GM19455 (cell line): ENCODE data around the gene RBL2.

ENCODE experiments used
- ATAC-seq: cut with Tn5 transposase; IDR thresholded peaks from one replicate; pipeline ENCODE4 v1.9.1; 2021; ENCODE audit not compliant: unreplicated experiment

The RBL2 gene

DNA sequence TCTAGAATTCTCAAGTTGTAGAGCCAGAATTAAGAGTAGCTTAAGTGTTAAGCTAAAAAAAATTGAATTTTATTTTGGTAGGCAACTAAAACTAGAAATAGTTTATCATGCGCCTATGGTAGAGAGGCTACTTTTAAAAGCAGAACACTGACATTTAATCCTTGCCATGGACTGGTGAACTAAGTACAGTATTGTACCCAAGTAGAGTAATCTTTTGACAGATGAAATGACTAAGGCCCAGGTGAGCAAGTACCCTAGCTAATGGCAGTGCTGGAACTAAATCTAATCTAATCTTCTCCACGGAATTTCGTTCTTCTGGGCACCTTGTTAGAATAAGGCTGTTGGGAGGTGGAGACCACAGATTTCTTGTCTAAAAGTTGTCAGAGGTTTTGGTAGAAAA lies 11.8 kb downstream of the RBL2 start:
- ATAC-seq = no peak

DNA sequence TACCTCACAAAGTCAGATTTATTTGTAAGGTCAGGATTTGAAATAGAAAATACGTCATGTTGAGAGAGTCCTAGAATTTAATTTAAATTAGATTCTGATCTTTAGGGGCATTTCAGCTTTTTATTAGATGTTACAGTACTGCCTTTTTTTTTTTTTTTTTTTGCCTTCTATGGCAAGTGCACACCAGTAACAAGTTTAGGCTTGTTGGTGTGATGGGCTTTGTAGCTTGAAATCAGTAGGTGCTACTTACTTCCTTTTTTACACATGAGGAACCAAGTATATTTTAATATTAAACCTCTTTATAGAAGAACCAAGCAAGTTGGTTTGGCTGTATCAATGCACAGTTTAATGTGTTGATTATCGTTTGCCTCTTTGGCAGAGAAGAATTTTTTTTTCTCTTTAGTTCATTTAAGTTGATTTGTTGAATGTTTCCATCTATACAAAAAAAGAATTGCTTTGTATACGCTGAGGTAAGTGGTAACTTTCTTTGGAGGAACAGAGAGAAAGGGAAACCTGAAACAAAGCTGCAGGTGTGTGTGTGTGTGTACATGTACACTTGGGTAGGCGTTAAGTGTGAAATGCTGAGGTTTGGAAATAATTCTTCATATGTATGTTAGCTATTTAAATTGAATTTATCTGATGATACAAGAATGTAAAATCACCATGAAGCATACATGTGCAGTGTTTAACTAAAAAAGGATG lies 15.7 kb downstream of the RBL2 start:
- no peak for ATAC-seq

DNA sequence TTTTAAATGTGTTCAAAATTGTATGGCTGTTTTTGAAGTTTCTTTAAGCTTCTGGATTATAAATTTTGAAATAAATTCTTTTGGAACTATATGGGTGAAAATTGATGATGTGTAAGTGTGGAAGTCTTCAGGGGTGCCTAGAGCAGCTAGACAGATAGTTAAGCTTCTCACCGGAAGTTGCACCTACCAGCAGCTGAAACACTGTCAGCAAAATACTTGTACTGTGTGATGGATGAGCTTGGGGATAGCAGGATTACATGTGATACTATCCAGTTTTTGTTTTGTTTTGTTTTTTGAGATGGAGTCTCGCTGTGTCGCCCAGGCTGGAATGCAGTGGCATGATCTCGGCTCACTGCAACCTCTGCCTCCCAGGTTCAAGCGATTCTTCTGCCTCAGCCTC lies 19.7 kb downstream of the RBL2 start:
- no peak for ATAC-seq

DNA sequence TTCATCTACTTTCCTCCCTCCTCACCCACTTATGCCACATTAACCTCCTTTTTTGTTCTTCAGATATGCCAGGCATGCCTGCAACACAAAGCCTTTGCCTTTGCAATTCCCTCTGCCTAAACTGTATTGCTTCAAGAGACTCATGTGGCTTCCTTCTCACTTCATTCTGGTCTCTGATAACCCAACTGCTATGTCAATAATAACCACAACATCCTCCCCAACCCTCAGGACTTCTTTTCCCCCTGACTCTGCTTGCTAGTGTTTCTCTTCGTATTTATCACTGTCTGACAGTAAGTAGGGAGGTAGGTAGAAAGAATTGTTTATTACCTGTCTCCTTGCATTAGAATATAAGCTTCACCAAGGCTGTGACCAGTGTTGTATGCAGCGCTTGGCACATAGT lies 22.4 kb downstream of the RBL2 start:
- ATAC-seq = no peak

DNA sequence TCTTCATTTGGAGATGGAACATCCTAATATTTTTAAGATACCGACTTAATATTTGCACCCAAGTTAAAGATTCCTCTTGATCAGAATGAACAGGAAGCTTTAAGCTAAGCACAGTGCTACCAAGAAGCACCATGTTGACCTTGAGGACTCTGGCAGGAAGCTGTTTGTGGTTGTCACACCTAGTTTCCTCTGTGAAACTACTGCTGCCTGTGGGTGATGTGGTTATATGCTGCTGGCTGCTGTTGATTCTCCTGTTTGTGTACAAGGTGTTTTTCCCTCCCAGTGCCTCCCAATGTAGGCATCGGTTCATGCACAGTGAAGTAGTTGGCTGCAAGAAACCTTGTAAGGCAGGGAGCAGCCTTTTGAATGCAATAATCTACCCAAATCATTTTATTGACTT lies 23.4 kb downstream of the RBL2 start:
- ATAC-seq = peak; percentile 100

DNA sequence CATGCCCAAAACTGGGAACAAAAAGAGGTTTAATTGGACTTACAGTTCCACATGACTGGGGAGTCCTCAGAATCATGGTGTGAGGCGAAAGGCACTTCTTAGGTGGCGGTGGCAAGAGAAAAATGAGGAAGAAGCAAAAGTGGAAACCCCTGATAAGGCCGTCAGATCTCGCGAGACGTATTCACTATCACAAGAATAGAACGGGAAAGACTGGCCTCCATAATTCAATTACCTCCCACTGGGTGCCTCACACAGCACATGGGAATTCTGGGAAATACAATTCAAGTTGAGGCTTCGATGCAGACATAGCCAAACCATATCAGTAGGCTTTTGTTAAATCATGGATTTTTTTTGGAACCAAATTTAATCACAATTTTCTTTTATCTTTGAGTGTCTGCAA lies 24.4 kb downstream of the RBL2 start:
- no peak for ATAC-seq

DNA sequence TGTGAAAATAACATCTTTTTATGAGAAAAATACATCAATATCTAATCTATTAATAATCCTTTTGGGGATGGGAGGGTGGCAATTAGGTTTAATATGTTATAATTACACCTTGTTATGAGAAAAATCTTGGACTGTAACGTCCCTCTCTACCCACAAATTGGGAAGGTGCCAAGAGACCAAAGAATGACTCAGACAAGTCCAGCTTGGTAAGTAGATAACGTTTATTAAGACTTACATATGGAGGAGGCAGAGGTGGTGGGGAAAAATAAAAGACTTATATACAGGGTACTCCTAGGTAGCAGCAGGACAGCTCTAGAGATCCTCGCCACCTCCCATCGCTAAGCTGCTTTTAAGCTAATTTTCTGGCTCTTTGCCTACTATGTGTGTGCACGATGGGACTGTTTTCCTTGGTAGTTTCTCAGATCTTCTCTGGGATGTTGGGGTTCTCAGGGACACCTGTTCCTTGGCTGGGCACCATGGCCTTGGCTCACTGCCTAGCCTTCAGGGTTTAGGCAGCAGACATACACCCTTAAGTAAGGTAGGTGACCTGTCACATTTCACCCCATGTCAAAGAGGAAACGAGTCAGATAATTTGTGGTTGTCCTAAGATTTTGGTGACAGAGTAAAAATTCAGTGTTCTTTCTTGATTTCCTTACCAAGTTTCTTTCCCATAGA lies 31.5 kb downstream of the RBL2 start:
- ATAC-seq = no peak

DNA sequence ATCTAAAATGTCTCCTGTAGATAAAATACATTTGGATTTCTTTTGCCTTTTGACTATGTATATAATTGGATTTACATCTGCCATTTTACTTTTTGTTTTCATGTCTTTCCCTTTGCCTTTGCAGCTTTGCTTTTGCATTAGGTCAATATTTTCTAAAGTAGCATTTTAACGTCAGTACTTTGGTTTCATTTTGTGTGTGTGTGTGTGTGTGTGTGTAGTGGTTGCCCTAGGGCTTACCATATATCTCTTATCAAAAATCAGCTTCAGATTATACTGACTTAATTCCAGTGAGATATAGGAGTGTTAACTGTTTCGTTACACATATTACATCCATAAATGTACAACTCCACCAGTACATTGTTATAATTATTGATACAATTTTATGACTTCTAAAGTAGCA lies 42.6 kb downstream of the RBL2 start:
- no peak for ATAC-seq

DNA sequence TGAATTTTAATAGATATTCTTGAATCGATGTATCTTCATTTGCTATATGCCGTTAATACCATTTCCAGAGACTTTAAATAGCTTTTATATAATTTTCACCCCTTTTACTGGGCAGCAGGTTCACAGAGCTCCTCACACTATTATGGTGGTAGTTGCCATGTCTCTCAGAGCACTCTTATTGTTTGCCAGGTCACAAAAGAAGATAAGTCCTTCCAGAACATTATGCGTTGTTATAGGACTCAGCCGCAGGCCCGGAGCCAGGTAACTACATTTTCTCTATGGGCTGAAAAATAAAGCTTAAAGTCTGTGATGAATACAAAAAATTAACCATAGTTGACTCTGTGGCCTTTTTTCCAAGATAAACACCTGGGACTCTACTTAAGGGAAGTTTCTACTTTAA lies 44.7 kb downstream of the RBL2 start:
- no peak for ATAC-seq

DNA sequence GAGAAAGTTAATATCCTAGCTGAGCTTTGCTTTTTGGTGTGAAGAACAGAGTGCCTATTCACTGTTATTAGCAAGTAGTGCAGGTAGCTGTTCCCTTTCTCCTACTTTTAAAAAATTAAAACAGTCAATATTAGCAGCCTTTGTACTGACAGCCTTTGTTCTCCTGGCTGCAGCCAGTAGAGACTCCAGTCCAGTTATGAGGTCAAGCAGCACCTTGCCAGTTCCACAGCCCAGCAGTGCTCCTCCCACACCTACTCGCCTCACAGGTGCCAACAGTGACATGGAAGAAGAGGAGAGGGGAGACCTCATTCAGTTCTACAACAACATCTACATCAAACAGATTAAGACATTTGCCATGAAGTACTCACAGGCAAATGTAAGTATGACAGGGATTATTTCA lies 46.1 kb downstream of the RBL2 start:
- no peak for ATAC-seq

DNA sequence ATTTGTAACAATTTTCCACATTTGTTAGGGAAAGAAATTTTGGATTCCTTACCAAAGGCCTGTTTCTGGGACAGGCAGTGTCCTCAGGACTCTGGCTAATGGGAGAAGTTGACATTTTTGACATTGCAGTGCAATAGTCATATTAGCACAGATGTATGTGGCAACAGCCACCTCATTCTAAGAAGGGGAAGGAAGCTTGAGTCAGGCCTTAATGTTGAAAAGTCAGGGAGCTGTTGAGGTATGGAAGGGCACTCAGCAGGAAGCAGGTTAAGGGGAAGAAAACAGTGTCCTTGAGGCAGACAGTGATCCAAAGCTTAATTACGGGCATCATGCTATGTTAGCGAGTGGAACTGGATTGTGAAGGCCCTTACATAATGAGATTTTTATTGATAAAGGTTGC lies 47.9 kb downstream of the RBL2 start:
- ATAC-seq = no peak

DNA sequence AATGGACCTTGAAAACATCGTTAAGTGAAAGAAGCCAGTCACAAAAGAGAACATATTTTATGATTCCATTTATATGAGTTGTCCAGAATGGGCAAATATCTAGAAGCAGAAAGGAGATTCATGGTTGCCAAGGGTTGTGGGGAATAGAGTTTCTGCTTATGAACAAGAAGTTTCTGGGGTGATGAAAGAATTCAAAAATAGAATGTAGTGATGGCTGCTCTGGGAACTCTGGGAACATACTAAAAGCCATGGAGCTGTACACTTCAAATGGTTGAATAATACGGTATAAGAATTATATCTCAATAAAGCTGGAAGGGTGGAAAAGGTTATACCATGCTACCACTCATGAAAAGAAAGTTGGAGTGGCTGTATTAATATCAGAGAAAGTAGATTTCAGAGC lies 50.3 kb downstream of the RBL2 start:
- ATAC-seq = no peak

DNA sequence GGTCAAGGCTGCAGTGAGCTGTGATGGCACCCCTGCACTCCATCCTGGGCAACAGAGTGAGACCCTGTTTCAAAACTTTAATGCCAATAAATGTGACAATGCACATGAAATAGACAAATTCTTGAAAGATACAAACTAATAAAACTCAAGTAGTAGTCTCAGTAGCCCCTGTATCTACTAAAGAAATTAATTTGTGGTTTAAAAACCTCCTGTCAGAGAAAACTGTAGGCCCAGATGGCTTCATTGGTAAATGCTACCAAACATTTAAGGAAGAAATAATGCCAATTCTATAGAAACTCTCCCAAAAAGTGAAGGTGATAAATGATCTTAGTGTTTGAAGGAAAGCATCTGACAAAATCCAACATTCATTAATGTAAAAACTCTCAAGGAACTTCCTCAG lies 52.0 kb downstream of the RBL2 start:
- ATAC-seq = no peak

DNA sequence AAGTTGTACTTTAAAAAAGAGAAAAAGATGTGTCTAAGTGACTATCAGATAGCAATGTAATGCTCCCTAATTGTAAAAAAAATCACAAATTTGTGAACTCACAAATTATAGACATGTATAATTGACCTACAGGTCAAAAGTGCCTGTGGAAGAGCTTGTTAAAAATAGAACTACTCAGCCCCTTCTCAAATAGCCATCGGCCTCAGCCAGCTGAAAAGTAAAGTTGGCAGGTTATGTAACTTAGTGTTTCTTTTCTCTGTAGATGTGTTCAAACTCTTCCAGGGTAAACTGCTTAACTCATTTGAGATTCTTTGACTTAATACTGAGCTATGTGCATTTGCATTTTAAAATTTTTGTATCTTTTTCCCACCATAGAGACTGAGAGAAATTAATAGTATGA lies 55.5 kb downstream of the RBL2 start:
- no peak for ATAC-seq

DNA sequence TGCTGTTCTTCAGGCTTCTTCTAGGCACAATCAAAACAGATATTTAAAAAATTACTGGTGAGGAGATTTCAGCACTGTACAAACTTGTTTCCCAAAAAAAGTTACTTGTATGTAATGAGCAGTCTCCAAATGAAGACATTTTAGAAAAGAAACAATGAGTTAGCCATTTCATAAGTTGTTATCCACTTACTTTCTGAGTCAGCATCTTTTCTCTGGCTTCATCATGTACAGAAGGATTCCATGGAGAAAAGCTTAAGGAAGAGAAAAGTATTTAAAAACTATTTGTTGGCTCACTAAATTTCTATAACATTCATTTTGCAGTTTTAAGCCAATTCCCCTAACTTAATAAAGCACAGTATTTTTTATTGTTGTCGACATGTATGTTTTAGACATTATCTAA lies 58.2 kb downstream of the RBL2 start:
- no peak for ATAC-seq

DNA sequence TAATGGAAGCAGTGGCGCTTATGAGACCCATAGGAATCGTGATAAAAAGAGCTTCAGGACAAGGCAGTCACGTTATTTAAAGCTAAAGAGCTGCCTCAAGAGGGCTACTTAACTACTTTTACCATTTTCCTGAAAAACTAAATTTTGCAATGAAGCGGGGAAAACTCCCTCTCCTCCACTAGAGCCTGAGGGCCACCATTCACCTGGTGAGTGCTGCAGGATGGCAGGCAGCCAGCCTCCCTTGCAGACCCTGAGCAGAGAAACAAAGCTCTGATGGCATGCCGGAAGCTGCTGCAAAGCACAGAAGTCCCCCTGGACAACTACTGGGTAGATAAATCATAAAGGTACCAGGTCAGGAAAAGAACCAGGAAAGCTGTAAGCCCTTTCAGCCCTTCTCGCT lies 60.4 kb downstream of the RBL2 start:
- ATAC-seq = no peak

DNA sequence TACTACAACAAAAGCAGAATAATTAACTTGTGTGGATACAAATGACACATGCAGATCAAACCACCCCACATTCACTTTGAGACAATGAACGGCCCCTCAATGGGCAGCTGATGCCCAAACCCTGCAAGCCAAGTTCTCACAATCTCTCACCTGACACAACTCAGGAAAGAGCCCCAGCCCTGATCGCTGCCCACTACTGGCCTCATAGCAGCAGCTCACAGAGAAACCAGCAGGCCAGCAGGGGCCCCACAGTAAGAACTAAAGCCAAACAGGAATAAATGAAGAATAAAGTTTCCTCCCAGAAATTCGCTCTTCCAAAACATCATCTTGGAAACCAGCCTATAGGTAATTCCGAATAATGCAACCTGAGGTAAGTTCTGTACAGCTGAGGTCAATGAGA lies 61.1 kb downstream of the RBL2 start:
- no peak for ATAC-seq

DNA sequence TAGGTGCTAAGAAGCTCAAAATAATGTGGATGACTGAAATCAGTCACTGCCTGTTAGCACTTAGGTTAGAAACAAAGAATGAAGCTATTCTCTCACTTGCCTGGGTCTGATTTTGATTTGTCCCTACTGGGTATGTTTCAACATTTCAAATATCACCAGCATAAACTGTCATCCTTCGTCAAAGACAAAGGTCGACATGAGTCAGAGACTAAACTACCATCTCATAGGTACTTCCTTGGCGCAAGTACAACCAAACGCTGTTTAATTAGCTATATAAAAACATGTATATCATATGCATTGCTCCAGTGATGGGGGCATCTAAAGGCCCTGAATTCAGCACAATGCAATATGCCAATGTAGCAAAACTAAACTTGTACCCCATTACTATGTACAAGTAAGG lies 64.7 kb downstream of the RBL2 start:
- no peak for ATAC-seq

DNA sequence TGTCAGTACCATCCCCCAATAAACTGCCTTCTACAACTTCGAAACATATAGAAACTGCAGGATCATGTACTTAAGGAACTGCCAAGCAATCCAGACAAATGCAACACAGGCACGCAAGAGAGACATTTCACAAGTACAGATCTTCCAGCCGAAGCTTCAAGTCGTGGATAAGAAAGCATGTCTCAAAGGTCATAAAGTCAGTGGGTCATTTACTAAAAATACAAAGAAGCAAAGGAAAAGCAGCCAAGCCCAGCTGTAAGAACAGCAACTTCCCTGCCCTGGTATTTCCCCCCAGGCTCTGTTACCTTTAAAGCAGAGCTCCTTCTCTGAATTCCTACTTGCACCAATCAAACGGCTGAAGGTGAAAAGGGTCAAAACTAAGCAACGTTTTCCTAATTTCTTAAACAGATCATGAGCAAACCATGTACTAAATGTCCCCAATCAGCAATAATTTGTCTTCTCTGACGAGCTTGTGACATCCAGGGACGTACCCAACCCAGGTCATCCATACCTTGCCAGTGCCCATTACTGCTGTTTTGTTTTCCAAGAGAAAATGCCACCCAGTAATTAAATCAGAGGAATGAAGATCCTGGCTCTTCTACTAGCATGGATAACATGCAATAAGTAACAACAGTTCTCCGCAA lies 67.1 kb downstream of the RBL2 start:
- ATAC-seq = no peak

DNA sequence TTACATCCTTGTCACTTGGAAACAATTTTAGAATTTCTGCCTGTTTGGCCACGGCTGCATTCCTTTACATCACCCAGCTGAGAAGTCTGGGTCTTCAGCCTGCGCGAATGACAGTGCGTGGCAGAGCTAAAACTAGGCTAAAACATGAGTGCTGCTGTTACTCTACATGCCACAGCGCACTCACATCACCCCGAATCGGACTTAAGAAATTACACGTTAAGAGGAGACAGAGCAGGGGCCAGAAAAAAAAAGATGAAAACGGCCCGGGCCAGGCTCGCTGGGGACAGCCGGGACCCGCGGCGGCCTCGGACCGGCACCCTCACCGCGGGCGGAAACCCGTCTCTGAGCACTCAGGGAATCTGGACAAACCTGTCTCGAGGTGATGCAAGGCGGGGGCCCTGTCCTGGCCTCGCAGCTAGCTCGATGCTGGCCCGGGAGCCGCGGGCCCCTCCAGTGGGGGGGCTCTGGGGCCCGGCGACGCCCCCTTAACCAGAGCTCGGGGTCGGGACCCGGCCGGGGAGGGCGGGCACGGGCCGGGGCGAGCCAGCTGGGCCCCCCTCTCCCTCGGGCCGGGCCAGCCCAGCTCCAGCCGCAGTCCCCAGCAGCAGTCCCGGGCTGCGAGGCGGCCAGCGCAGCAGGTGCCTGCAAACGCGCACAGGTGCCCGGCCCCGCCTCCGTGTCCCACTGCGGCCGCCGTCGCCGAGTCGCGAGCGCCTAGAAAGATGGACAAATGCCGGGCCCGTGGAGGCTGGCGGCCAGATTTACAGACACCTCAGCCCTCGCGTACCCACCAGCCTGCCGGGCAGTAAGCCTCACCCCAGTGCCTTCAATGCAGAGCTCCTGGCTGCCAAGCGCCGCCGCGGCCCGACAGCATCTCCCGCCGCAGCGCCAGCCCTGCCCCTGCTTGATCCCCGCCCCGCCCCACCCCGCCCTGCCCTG lies 68.3 kb downstream of the RBL2 start, which contains the start of gene AKTIP:
Gene AKTIP (minus strand): TSS at position 879 of the 939 bp plus-strand sequence. CDS start 2,950 bp downstream, outside the sequence.
- peak; percentile 34 for ATAC-seq

DNA sequence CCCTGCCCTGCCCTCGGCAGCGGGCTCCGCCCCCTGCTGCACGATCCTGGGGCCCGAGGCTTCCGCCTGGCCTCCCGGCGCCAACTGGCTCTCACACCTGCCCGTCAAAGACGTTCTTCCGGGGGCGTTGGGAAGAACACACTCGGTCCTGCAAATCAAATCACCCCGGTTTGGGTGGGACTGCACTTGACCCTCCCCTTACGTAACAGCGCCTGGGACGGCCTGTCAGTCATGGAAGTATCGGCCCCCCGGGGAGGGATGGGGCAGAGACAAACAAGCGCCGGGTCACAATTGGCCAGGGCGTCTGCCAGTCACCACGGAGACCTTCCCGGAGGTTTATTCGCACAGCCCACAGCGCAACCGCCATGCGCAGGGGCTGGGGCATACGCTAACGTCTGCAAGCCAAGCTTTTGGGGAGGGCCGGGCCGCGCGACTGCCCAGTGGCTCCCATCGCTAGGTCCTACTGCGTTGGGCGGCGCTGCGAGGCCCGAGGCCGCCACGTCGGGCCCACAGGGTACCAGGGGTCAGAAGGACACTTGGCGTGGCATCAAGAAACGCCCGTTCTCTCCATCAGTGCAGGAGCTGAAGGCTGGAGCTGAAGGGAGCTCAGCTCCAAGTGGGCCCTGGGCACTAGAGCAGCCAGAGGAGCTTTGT lies 69.1 kb downstream of the RBL2 start:
- peak; percentile 97 for ATAC-seq
